GM23248 (cell line): ENCODE measurements around the gene KIF18A. TPM values are rescaled to one million over a fixed set of nuclear protein-coding genes. Genes with fewer than 3 reads are reported as not detected.
"Not testable (repeated sequence)": the region's sequence is repeated elsewhere in the genome, so short reads cannot be mapped to it uniquely, and the experiment has no call there.

Experiments used
- DNase-seq: peaks from one replicate; pipeline ENCODE4 v3.0.0-alpha.2; 2015
- H2AFZ ChIP-seq: fragments of 200-600 bp; sonication (generic); 2 replicates; pipeline ENCODE4 v1.6.1; 2016; ENCODE audit warnings: antibody characterized with exemption
- H3F3A ChIP-seq: fragments of 200-600 bp; sonication (generic); 2 replicates; pipeline ENCODE4 v1.6.1; 2016; ENCODE audit warnings: mild to moderate bottlenecking, antibody characterized with exemption, mixed run types; ENCODE audit not compliant: insufficient read depth
- H3K27ac ChIP-seq: fragments of 200-600 bp; sonication (generic); 2 replicates; pipeline ENCODE4 v1.5.1; 2016; ENCODE audit warnings: mild to moderate bottlenecking
- H3K27me3 ChIP-seq: fragments of 200-600 bp; sonication (generic); replicated peaks from 2 replicates; pipeline ENCODE4 v1.6.1; 2016; ENCODE audit warnings: mild to moderate bottlenecking; ENCODE audit not compliant: insufficient read depth
- H3K36me3 ChIP-seq: fragments of 200-600 bp; sonication (generic); 2 replicates; pipeline ENCODE4 v1.6.1; 2016; ENCODE audit warnings: low read depth, mild to moderate bottlenecking
- H3K4me1 ChIP-seq: fragments of 200-600 bp; sonication (generic); 2 replicates; pipeline ENCODE4 v1.6.1; 2016; ENCODE audit warnings: mild to moderate bottlenecking; ENCODE audit not compliant: insufficient read depth
- H3K4me2 ChIP-seq: fragments of 200-600 bp; sonication (generic); one replicate; pipeline ENCODE4 v1.6.1; 2016; ENCODE audit warnings: mild to moderate bottlenecking; ENCODE audit not compliant: unreplicated experiment
- H3K4me3 ChIP-seq: fragments of 200-600 bp; sonication (generic); 2 replicates; pipeline ENCODE4 v1.5.1; 2016; ENCODE audit warnings: mild to moderate bottlenecking
- H3K79me2 ChIP-seq: fragments of 200-600 bp; sonication (generic); 2 replicates; pipeline ENCODE4 v1.6.1; 2016; ENCODE audit warnings: mild to moderate bottlenecking; ENCODE audit not compliant: insufficient read depth
- H3K9ac ChIP-seq: fragments of 200-600 bp; sonication (generic); 2 replicates; pipeline ENCODE4 v1.6.1; 2016; ENCODE audit warnings: mild to moderate bottlenecking
- H3K9me2 ChIP-seq: fragments of 200-600 bp; sonication (generic); 2 replicates; pipeline ENCODE4 v1.6.1; 2016; ENCODE audit warnings: mixed run types, mild to moderate bottlenecking, moderate library complexity; ENCODE audit not compliant: insufficient read depth
- H3K9me3 ChIP-seq: fragments of 200-600 bp; sonication (generic); one replicate; pipeline ENCODE4 v1.6.1; 2017; ENCODE audit warnings: low read depth
- H4K20me1 ChIP-seq: fragments of 200-600 bp; sonication (generic); 2 replicates; pipeline ENCODE4 v1.6.0; 2016; ENCODE audit not compliant: insufficient read depth
- EZH2 ChIP-seq: fragments of 200-600 bp; sonication (generic); IDR thresholded peaks from 2 replicates; pipeline ENCODE4 v1.6.1; 2018; ENCODE audit warnings: antibody characterized with exemption, mild to moderate bottlenecking; ENCODE audit not compliant: insufficient read depth, poor library complexity, severe bottlenecking
- EZH2phosphoT487 ChIP-seq: fragments of 200-600 bp; sonication (generic); IDR thresholded peaks from 2 replicates; pipeline ENCODE4 v1.6.1; 2018; ENCODE audit warnings: antibody characterized with exemption, moderate library complexity, mild to moderate bottlenecking, low read depth; ENCODE audit not compliant: insufficient read depth
- WGBS, 2 experiments: methylation state at CpG; one replicate each; pipeline ENCODE4 v1.1.6; 2015 to 2017; ENCODE audit warnings: low lambda C conversion rate in 2 of 2, low coverage in 1 of 2; ENCODE audit errors: missing lambda C conversion rate in 2 of 2; 5-methylcytosine and 5-hydroxymethylcytosine counted together
- in situ Hi-C: fragments of 300-500 bp; cut with MboI; formaldehyde crosslinking; loops from 2 replicates; pipeline ENCODE4 v1.15.0; 2020
- polyA plus RNA-seq: library from polyadenylated mRNA; unstranded; fragments of >200 nt; fragmentation: Nextera tagmentation; extraction: Ambion mirVana; gene quantifications from 2 replicates; pipeline ENCODE4 v1.2.1, GENCODE V29; 2016
- total RNA-seq: library from RNA; depleted of rRNA; stranded (reverse); fragments of >200 nt; shearing (Covaris generic); gene quantifications from 2 replicates; pipeline ENCODE4 v1.2.3, GENCODE V29; 2014

Gene KIF18A
- total and polyA plus RNA-seq, 2 experiments from 2014 or later: 7.8 to 9.1 TPM

GRCh38 chr11:28106353-28107043 is 1.5 kb downstream of the KIF18A start:
- Histone ChIP-seq H3K4me2 (peak overlapping the region; percentile 95), H3K9me2 (no peaks in the 10 kb centered on the region), H3K79me2 (peaks cover 89% of the 10 kb centered on the region), H3F3A (peaks cover 21% of the 10 kb centered on the region), H4K20me1 (no peaks in the 10 kb centered on the region), H3K36me3 (no peaks in the 10 kb centered on the region), H3K27ac (peak overlapping the region; percentile 97), H2AFZ (peak overlapping the region; percentile 82; the same call in 1 of the 2 replicates), H3K4me1 (peaks cover 51% of the 10 kb centered on the region), H3K4me3 (peak overlapping the region; percentile 94), H3K27me3 (no peaks in the 10 kb centered on the region), H3K9me3 (no peaks in the 10 kb centered on the region), H3K9ac (peak overlapping the region; percentile 98)
- WGBS, 2 experiments: 88 to 89% methylated on average over 13 to 14 of the region's 14 CpGs
- DNase-seq: no peak
- no peak for TF ChIP-seq EZH2phosphoT487
- no peak for TF ChIP-seq EZH2
- in situ Hi-C loops: loop anchor here (25.0 kb wide), 1 partner anchor 394 kb away; the partner anchor contains the start of gene BDNF

- H3K9me3 ChIP-seq: no peaks in the 10 kb centered on the region
- H3K36me3 ChIP-seq: no peaks in the 10 kb centered on the region
- WGBS, 2 experiments: 87% methylated on average over 5 of the region's 5 CpGs
- H3K27ac ChIP-seq: no peak overlapping the region
- H3K4me2 ChIP-seq: peak overlapping the region; percentile 95
- in situ Hi-C loops: loop anchor here (25.0 kb wide), 1 partner anchor 394 kb away; the partner anchor contains the start of gene BDNF
- no peaks in the 10 kb centered on the region for H3K27me3 ChIP-seq
- DNase-seq: no peak
- no peak for TF ChIP-seq EZH2phosphoT487
- TF ChIP-seq EZH2: no peak
- peaks cover 21% of the 10 kb centered on the region for H3F3A ChIP-seq
- H3K4me1 ChIP-seq: peaks cover 46% of the 10 kb centered on the region
- peak overlapping the region; percentile 67 for H2AFZ ChIP-seq
- no peaks in the 10 kb centered on the region for H4K20me1 ChIP-seq
- peak overlapping the region; percentile 45; the same call in 1 of the 2 replicates for H3K9ac ChIP-seq
- H3K9me2 ChIP-seq: no peaks in the 10 kb centered on the region
- peak overlapping the region; percentile 94 for H3K4me3 ChIP-seq
- H3K79me2 ChIP-seq: peaks cover 89% of the 10 kb centered on the region
Measured at GRCh38 chr11:28105869-28106268, 2.1 kb downstream of the KIF18A start.

DNA sequence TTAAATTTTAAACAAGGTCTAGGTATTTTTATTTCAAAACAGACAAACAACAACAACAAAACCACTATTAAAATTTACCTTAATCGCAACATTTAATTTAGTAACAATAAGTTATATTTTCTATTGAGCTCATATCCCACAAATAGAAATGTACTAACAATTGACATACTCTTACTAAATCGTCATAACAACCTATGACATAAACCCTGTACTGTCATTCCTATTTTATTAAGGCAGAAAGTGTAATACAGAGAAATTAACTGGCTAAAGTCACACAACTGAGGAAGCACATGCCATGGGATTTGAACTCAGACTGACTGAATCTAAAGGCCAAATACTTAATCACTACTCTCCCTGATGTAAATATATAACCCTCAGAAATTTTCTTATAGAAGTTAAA is 3.0 kb downstream of the KIF18A start:
- Histone ChIP-seq H3F3A (peaks cover 21% of the 10 kb centered on the region), H3K4me1 (peaks cover 46% of the 10 kb centered on the region), H3K4me2 (peak overlapping the region; percentile 95), H2AFZ (peak overlapping the region; percentile 67), H3K36me3 (no peaks in the 10 kb centered on the region), H3K9ac (peak overlapping the region; percentile 45; the same call in 1 of the 2 replicates), H3K27me3 (no peaks in the 10 kb centered on the region), H4K20me1 (no peaks in the 10 kb centered on the region), H3K9me3 (no peaks in the 10 kb centered on the region), H3K79me2 (peaks cover 92% of the 10 kb centered on the region), H3K9me2 (no peaks in the 10 kb centered on the region), H3K27ac (no peak overlapping the region), H3K4me3 (no peak overlapping the region)
- in situ Hi-C loops: loop anchor here (25.0 kb wide), 1 partner anchor 393 kb away; the partner anchor contains the start of gene BDNF
- no peak for TF ChIP-seq EZH2
- TF ChIP-seq EZH2phosphoT487: no peak
- peak; percentile 33 for DNase-seq
- WGBS, 2 experiments: 68 to 72% methylated on average over 2 of the region's 2 CpGs

DNA sequence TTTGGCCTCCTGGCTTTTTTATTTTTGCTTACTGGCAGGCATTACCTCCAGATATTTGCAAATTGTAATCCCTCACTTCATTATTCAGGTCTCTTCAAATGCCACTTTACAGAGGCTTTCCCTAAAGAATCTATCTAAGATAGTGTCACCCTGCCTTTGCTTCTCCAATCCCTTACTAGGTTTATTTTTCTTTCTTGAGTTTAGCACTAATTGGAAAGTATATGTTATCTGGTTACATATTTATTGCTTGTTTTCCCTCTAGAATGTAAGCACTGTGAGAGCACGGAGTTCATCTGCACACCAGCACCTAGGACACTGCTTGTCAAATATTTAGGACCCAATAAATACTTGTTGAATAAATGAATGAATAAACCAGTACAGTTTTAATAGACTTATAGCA is 3.5 kb downstream of the KIF18A start:
- Histone ChIP-seq H4K20me1 (no peaks in the 10 kb centered on the region), H3K9me2 (no peaks in the 10 kb centered on the region), H2AFZ (peak overlapping the region; percentile 38), H3K9me3 (no peaks in the 10 kb centered on the region), H3K4me3 (no peak overlapping the region), H3K9ac (peak overlapping the region; percentile 45; the same call in 1 of the 2 replicates), H3F3A (peaks cover 16% of the 10 kb centered on the region), H3K79me2 (peaks cover 94% of the 10 kb centered on the region), H3K27me3 (no peaks in the 10 kb centered on the region), H3K27ac (no peak overlapping the region), H3K4me2 (no peak overlapping the region), H3K36me3 (no peaks in the 10 kb centered on the region), H3K4me1 (peaks cover 41% of the 10 kb centered on the region)
- no peak for DNase-seq
- TF ChIP-seq EZH2phosphoT487 (no peak), EZH2 (no peak)
- 95 to 96% methylated on average over 1 of the region's 1 CpG for WGBS, 2 experiments
- in situ Hi-C loops: loop anchor here (25.0 kb wide), 1 partner anchor 392 kb away; the partner anchor contains the start of gene BDNF

DNA sequence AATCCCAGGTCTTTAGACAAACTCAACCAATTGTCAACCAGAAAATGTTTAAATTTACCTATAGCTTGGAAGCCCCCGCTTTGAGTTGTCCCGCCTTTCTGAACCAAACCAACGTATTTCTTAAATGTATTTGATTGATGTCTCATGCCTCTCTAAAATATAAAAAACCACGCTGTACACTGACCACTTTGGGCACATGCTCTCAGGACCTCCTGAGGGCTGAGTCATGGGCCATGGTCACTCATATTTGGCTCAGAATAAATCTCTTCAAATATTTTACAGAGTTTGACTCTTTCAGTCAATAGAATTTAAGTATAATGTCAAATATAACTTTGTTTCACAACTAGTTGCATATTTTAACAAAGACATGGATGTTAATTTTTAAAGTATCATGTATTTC is 5.7 kb downstream of the KIF18A start:
- Histone ChIP-seq H3K79me2 (peaks cover 100% of the 10 kb centered on the region), H3K4me1 (peaks cover 32% of the 10 kb centered on the region; the same call in 1 of the 2 replicates)
- not testable (repeated sequence) for H3K4me2 ChIP-seq, H3K27me3 ChIP-seq, H3K4me3 ChIP-seq, H3F3A ChIP-seq, H3K9me3 ChIP-seq, H3K9ac ChIP-seq, H4K20me1 ChIP-seq, H2AFZ ChIP-seq, H3K27ac ChIP-seq, H3K9me2 ChIP-seq, H3K36me3 ChIP-seq
- 95 to 96% methylated on average over 4 of the region's 4 CpGs for WGBS, 2 experiments
- in situ Hi-C loops: loop anchor here (25.0 kb wide), 1 partner anchor 390 kb away; the partner anchor contains the start of gene BDNF
- DNase-seq: peak; percentile 8
